OCI-LY1 (cell line): ENCODE data around the gene PGAP2.

ENCODE experiments used
- H2AFZ ChIP-seq: fragments of 200-600 bp; sonication (generic), shearing (Covaris generic); 2 replicates; pipeline ENCODE4 v1.6.0; 2014; ENCODE audit warnings: antibody characterized with exemption, mild to moderate bottlenecking, low read length
- H3F3A ChIP-seq: fragments of 200-600 bp; sonication (generic), shearing (Covaris generic); 2 replicates; pipeline ENCODE4 v1.6.0; 2014; ENCODE audit warnings: mild to moderate bottlenecking, antibody characterized with exemption, low read length, moderate library complexity; ENCODE audit not compliant: insufficient read depth
- H3K27ac ChIP-seq: fragments of 200-600 bp; sonication (generic); 2 replicates; pipeline ENCODE4 v1.5.1; 2014; ENCODE audit warnings: low read length, mixed run types, mild to moderate bottlenecking, low read depth; ENCODE audit not compliant: poor library complexity, severe bottlenecking
- H3K27me3 ChIP-seq: fragments of 200-600 bp; sonication (generic); 2 replicates; pipeline ENCODE4 v1.6.0; 2014; ENCODE audit warnings: antibody characterized with exemption, mild to moderate bottlenecking, low read length, moderate library complexity; ENCODE audit not compliant: insufficient read depth
- H3K36me3 ChIP-seq: fragments of 200-600 bp; sonication (generic); 2 replicates; pipeline ENCODE4 v1.6.1; 2014; ENCODE audit warnings: mild to moderate bottlenecking, antibody characterized with exemption, low read length, moderate library complexity, mixed read lengths; ENCODE audit not compliant: insufficient read depth
- H3K4me1 ChIP-seq: fragments of 200-600 bp; sonication (generic); 2 replicates; pipeline ENCODE4 v1.5.1; 2014; ENCODE audit warnings: mild to moderate bottlenecking, low read length, moderate library complexity; ENCODE audit not compliant: insufficient read depth, severe bottlenecking
- H3K4me2 ChIP-seq: fragments of 200-600 bp; sonication (generic), shearing (Covaris generic); 2 replicates; pipeline ENCODE4 v1.6.1; 2014; ENCODE audit warnings: low read length
- H3K4me3 ChIP-seq: fragments of 200-600 bp; sonication (generic); 2 replicates; pipeline ENCODE4 v1.5.1; 2014; ENCODE audit warnings: low read length, low read depth, mild to moderate bottlenecking, mixed read lengths; ENCODE audit not compliant: poor library complexity, severe bottlenecking
- H3K79me2 ChIP-seq: fragments of 200-600 bp; shearing (Covaris generic); 2 replicates; pipeline ENCODE4 v1.6.1; 2016; ENCODE audit warnings: mixed run types, low read length, mixed read lengths; ENCODE audit not compliant: insufficient read depth
- H3K9ac ChIP-seq: fragments of 200-600 bp; sonication (generic), shearing (Covaris generic); 2 replicates; pipeline ENCODE4 v1.6.1; 2014; ENCODE audit warnings: mild to moderate bottlenecking, low read length, mixed read lengths
- H3K9me2 ChIP-seq: fragments of 200-600 bp; sonication (generic), shearing (Covaris generic); 2 replicates; pipeline ENCODE4 v1.6.1; 2014; ENCODE audit warnings: low read depth, mild to moderate bottlenecking, low read length, mixed read lengths
- H3K9me3 ChIP-seq: fragments of 200-600 bp; shearing (Covaris generic); 2 replicates; pipeline ENCODE4 v1.6.1; 2014; ENCODE audit warnings: low read length, mixed read lengths
- H4K20me1 ChIP-seq: fragments of 200-600 bp; sonication (generic), shearing (Covaris generic); 2 replicates; pipeline ENCODE4 v1.6.0; 2016; ENCODE audit warnings: mild to moderate bottlenecking, low read length; ENCODE audit not compliant: insufficient read depth
- CTCF ChIP-seq: fragments of 200-600 bp; sonication (generic), shearing (Covaris generic); IDR thresholded peaks from 2 replicates; pipeline ENCODE4 v1.5.1; 2017; ENCODE audit warnings: mild to moderate bottlenecking, antibody characterized with exemption, low read length, moderate library complexity, mixed read lengths
- EZH2 ChIP-seq: fragments of 200-600 bp; sonication (generic), shearing (Covaris generic); IDR thresholded peaks from 2 replicates; pipeline ENCODE4 v1.8.0; 2017; ENCODE audit warnings: borderline replicate concordance, mixed run types, mild to moderate bottlenecking, antibody characterized with exemption, low read length, moderate library complexity, mixed read lengths

Gene PGAP2

GRCh38 chr11:3796002-3796311 lies 12.4 kb upstream of the PGAP2 start:
- peak overlapping the region; percentile 83 for H3K9ac ChIP-seq
- no peak for TF ChIP-seq CTCF
- no peak for TF ChIP-seq EZH2
- H3K9me3 ChIP-seq: no peaks in the 10 kb centered on the region
- 0 out of 2 replicates have a peak, but pooled peaks cover 3% of the 10 kb centered on the region for H4K20me1 ChIP-seq
- no peak overlapping the region for H3K27ac ChIP-seq
- peaks cover 44% of the 10 kb centered on the region for H3K36me3 ChIP-seq
- H3K9me2 ChIP-seq: no peaks in the 10 kb centered on the region
- peaks cover 56% of the 10 kb centered on the region for H3K79me2 ChIP-seq
- peaks cover 28% of the 10 kb centered on the region for H3K4me1 ChIP-seq
- no peak overlapping the region for H2AFZ ChIP-seq
- peak overlapping the region; percentile 79 for H3K4me3 ChIP-seq
- H3K27me3 ChIP-seq: no peaks in the 10 kb centered on the region
- peak overlapping the region; percentile 97 for H3K4me2 ChIP-seq
- no peaks in the 10 kb centered on the region for H3F3A ChIP-seq

- TF ChIP-seq EZH2: no peak
- no peak for TF ChIP-seq CTCF
- Histone ChIP-seq H3K4me3 (peak overlapping the region; percentile 79), H3K9ac (peak overlapping the region; percentile 83), H3K9me3 (no peaks in the 10 kb centered on the region), H4K20me1 (0 out of 2 replicates have a peak, but pooled peaks cover 3% of the 10 kb centered on the region), H3K4me2 (peak overlapping the region; percentile 97), H2AFZ (no peak overlapping the region), H3K27me3 (no peaks in the 10 kb centered on the region), H3K27ac (peak overlapping the region; percentile 18), H3K79me2 (peaks cover 55% of the 10 kb centered on the region), H3F3A (no peaks in the 10 kb centered on the region), H3K4me1 (peaks cover 28% of the 10 kb centered on the region), H3K9me2 (no peaks in the 10 kb centered on the region), H3K36me3 (peaks cover 44% of the 10 kb centered on the region)
Observed at GRCh38 chr11:3796346-3796745, 12.0 kb upstream of the PGAP2 start.

- peaks cover 28% of the 10 kb centered on the region for H3K4me1 ChIP-seq
- H3K36me3 ChIP-seq: peaks cover 42% of the 10 kb centered on the region
- peak overlapping the region; percentile 83 for H3K9ac ChIP-seq
- H3K79me2 ChIP-seq: peaks cover 50% of the 10 kb centered on the region
- 0 out of 2 replicates have a peak, but pooled peaks cover 3% of the 10 kb centered on the region for H4K20me1 ChIP-seq
- H3K4me3 ChIP-seq: peak overlapping the region; percentile 79
- H3K27ac ChIP-seq: peak overlapping the region; percentile 18
- H3F3A ChIP-seq: no peaks in the 10 kb centered on the region
- no peaks in the 10 kb centered on the region for H3K27me3 ChIP-seq
- peak overlapping the region; percentile 97 for H3K4me2 ChIP-seq
- TF ChIP-seq CTCF: no peak
- TF ChIP-seq EZH2: no peak
- no peak overlapping the region for H2AFZ ChIP-seq
- no peaks in the 10 kb centered on the region for H3K9me3 ChIP-seq
- H3K9me2 ChIP-seq: no peaks in the 10 kb centered on the region
Observed at GRCh38 chr11:3796801-3797328, 11.5 kb upstream of the PGAP2 start.
